Astrocyte of the hippocampus (primary cell): ENCODE results near the gene FDX1.

Experiments
- DNase-seq: peaks from one replicate; pipeline ENCODE4 v3.0.0; 2011; ENCODE audit warnings: low read depth, low spot score

Gene FDX1

GRCh38 chr11:110431051-110431672 lies 1.4 kb downstream of the FDX1 start:
- peak; percentile 40 for DNase-seq

- no peak for DNase-seq
Observed at GRCh38 chr11:110431674-110432073, 1.9 kb downstream of the FDX1 start.

GRCh38 chr11:110432713-110433392 lies 3.1 kb downstream of the FDX1 start:
- peak; percentile 28 for DNase-seq

- peak; percentile 41 for DNase-seq
Observed at GRCh38 chr11:110433393-110434333, 3.9 kb downstream of the FDX1 start.

GRCh38 chr11:110434952-110435779 lies 5.4 kb downstream of the FDX1 start:
- peak; percentile 10 for DNase-seq

- peak; percentile 6 for DNase-seq
Observed at GRCh38 chr11:110435780-110436717, 6.3 kb downstream of the FDX1 start.

GRCh38 chr11:110438017-110438416 lies 8.3 kb downstream of the FDX1 start:
- no peak for DNase-seq

GRCh38 chr11:110445437-110445836 lies 15.7 kb downstream of the FDX1 start:
- DNase-seq, result no peak

GRCh38 chr11:110446061-110446460 lies 16.3 kb downstream of the FDX1 start:
- DNase-seq, result no peak

GRCh38 chr11:110446594-110446993 lies 16.8 kb downstream of the FDX1 start:
- DNase-seq, result no peak

GRCh38 chr11:110447343-110447742 lies 17.6 kb downstream of the FDX1 start:
- no peak for DNase-seq

GRCh38 chr11:110447897-110448745 lies 18.4 kb downstream of the FDX1 start:
- peak; percentile 18 for DNase-seq

- no peak for DNase-seq
Observed at GRCh38 chr11:110450246-110450645, 20.5 kb downstream of the FDX1 start.

- DNase-seq, result no peak
Observed at GRCh38 chr11:110452720-110453119, 23.0 kb downstream of the FDX1 start.

- DNase-seq, result no peak
Observed at GRCh38 chr11:110453684-110454354, 24.1 kb downstream of the FDX1 start.

GRCh38 chr11:110454609-110455008 lies 24.9 kb downstream of the FDX1 start:
- no peak for DNase-seq

GRCh38 chr11:110455718-110456117 lies 26.0 kb downstream of the FDX1 start:
- DNase-seq, result no peak

GRCh38 chr11:110463153-110463552 lies 33.4 kb downstream of the FDX1 start:
- peak; percentile 64 for DNase-seq

GRCh38 chr11:110465231-110465630 lies 35.5 kb downstream of the FDX1 start:
- DNase-seq, result no peak
